Astrocyte of the cerebellum (primary cell): ENCODE data around the gene CGRRF1.

Source experiments
- DNase-seq: peaks from one replicate; pipeline ENCODE4 v3.0.0-alpha.2; 2011; ENCODE audit warnings: low read depth
- H3K4me3 ChIP-seq: 2 replicates; pipeline ENCODE4 v1.5.1; 2011; ENCODE audit warnings: mild to moderate bottlenecking, low read depth, low read length, moderate library complexity
- in situ Hi-C: cut with HindIII; loops from 2 replicates; pipeline ENCODE4 v1.10.0; 2017; ENCODE audit warnings: low sequenced_read_pairs
- TF ChIP-seq, protein P1 (sequence below): IDR thresholded peaks from 2 replicates; pipeline ENCODE4 v1.5.1; 2012; ENCODE audit warnings: low read length, low read depth, moderate library complexity, mild to moderate bottlenecking; ENCODE audit errors: missing control alignments

CGRRF1 gene

GRCh38 chr14:54533100-54533499, 23.4 kb downstream of the CGRRF1 start:
- H3K4me3 ChIP-seq: no peak overlapping the region
- in situ Hi-C loops: no loop called here
- TF ChIP-seq, protein P1, sequence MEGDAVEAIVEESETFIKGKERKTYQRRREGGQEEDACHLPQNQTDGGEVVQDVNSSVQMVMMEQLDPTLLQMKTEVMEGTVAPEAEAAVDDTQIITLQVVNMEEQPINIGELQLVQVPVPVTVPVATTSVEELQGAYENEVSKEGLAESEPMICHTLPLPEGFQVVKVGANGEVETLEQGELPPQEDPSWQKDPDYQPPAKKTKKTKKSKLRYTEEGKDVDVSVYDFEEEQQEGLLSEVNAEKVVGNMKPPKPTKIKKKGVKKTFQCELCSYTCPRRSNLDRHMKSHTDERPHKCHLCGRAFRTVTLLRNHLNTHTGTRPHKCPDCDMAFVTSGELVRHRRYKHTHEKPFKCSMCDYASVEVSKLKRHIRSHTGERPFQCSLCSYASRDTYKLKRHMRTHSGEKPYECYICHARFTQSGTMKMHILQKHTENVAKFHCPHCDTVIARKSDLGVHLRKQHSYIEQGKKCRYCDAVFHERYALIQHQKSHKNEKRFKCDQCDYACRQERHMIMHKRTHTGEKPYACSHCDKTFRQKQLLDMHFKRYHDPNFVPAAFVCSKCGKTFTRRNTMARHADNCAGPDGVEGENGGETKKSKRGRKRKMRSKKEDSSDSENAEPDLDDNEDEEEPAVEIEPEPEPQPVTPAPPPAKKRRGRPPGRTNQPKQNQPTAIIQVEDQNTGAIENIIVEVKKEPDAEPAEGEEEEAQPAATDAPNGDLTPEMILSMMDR: no peak
- no peak for DNase-seq

DNA sequence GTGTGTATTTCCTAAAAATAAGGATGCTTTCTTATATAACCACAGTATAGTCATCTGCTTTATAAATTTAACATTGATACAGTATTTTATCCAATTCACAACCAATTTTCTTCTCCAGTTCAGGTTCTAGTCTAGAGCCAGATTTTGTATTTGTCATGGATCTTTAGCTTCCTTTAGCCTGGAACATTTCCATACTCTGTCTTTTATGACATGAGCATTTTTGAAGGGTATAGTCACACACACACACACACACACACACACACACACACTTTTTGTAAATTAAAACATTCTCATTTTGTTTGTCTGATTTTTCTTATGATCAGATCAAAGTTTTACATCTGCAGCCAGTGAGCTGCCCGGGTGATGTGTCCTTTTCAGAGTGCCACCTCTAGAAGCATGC, 25.4 kb downstream of the CGRRF1 start:
- H3K4me3 ChIP-seq: no peak overlapping the region
- TF ChIP-seq, protein P1: no peak
- in situ Hi-C loops: no loop called here
- no peak for DNase-seq

DNA sequence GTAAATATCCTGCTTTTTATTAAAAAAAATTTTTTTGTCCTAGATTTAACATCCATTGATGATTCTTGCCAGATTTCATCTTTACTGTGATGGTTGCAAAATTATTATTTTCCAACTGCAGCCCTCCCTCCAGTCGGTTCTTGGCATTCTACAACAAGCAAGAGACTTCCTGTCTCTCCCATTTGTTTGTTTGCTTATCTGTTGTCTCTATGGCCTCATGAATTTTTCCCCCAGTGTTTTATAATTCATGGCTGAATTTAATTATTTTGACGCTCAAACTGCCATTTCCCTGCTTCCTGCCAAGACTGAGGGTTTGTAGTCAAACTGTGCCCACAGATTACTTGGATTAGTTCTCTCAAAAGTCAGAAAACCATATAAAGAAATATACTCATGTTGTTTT, 25.9 kb downstream of the CGRRF1 start:
- in situ Hi-C loops: no loop called here
- no peak for DNase-seq
- no peak overlapping the region for H3K4me3 ChIP-seq
- TF ChIP-seq, protein P1: no peak

DNA sequence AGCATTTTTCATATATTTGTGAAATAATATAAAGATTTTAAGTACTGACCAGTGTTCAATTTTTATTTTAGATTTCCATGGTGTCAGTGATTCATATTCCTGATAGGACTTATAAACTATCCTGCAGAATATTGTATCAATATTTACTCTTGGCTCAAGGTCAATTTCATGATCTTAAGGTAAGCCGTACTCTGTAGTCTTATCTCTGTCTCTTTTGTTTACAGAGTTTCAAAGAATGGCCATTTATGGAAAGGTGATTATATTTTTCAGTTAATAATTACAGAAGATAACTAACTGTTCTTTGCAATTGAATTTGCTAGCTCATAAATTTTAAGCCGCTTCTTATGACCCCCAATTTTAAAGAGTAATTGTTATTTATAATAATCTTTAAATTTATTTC, 27.9 kb downstream of the CGRRF1 start:
- in situ Hi-C loops: no loop called here
- TF ChIP-seq, protein P1: no peak
- no peak for DNase-seq
- no peak overlapping the region for H3K4me3 ChIP-seq

- TF ChIP-seq, protein P1: no peak
- no peak overlapping the region for H3K4me3 ChIP-seq
- DNase-seq: no peak
- in situ Hi-C loops: no loop called here
Measured at GRCh38 chr14:54538055-54538454, 28.3 kb downstream of the CGRRF1 start.

- DNase-seq: no peak
- in situ Hi-C loops: no loop called here
- no peak overlapping the region for H3K4me3 ChIP-seq
- TF ChIP-seq, protein P1: no peak
Measured at GRCh38 chr14:54547583-54547982, 37.9 kb downstream of the CGRRF1 start.

- TF ChIP-seq, protein P1: no peak
- no peak overlapping the region for H3K4me3 ChIP-seq
- no peak for DNase-seq
- in situ Hi-C loops: no loop called here
Measured at GRCh38 chr14:54548491-54548890, 38.8 kb downstream of the CGRRF1 start.
